Activated T-cell treated with anti-CD3 and anti-CD28 coated beads, Interleukin-2, amount 50 U/mL, for 72 hours (primary cell): ENCODE measurements around the gene FAM120C. TPM values are rescaled to one million over a fixed set of nuclear protein-coding genes. Genes with fewer than 3 reads are reported as not detected.

Experiments
- ATAC-seq, 2 donors: fragments of 150-1000 bp; cut with Tn5 transposase; replicated peaks in 1 of 2; 2 replicates each; pipeline ENCODE4 v1.10.0; 2021; ENCODE audit warnings: moderate library complexity in 2 of 2, mild to moderate bottlenecking in 1 of 2
- DNase-seq, 2 donors: peaks; one replicate each; pipeline ENCODE4 v3.0.0; 2021 to 2022; ENCODE audit warnings: mixed read lengths in 1 of 2
- H3K27ac Mint-ChIP-seq: one replicate; pipeline ENCODE4 v1.8.0; 2022; ENCODE audit warnings: mild to moderate bottlenecking, moderate library complexity, mixed read lengths
- H3K27me3 Mint-ChIP-seq: one replicate; pipeline ENCODE4 v1.8.0; 2022; ENCODE audit warnings: low read depth, mixed read lengths
- H3K36me3 Mint-ChIP-seq, 2 donors: one replicate each; pipeline ENCODE4 v1.8.0; 2022; ENCODE audit warnings: mixed read lengths in 2 of 2, mild to moderate bottlenecking in 1 of 2; ENCODE audit not compliant: insufficient read depth in 2 of 2
- H3K4me1 Mint-ChIP-seq: one replicate; pipeline ENCODE4 v1.8.0; 2022; ENCODE audit warnings: low read depth, mixed read lengths
- H3K4me3 Mint-ChIP-seq, 2 donors: one replicate each; pipeline ENCODE4 v1.8.0; 2022; ENCODE audit warnings: mild to moderate bottlenecking in 2 of 2, mixed read lengths in 2 of 2, moderate library complexity in 2 of 2
- H3K9me3 Mint-ChIP-seq, 2 donors: one replicate each; pipeline ENCODE4 v1.8.0; 2022; ENCODE audit warnings: mixed read lengths in 2 of 2
- total RNA-seq, 2 donors: library from RNA; stranded (reverse); gene quantifications; one replicate each; pipeline ENCODE4 v1.2.3, GENCODE V29; 2022

FAM120C gene
- total RNA-seq, 2 donors from 2014 or later: 9.9 to 10.5 TPM

DNA sequence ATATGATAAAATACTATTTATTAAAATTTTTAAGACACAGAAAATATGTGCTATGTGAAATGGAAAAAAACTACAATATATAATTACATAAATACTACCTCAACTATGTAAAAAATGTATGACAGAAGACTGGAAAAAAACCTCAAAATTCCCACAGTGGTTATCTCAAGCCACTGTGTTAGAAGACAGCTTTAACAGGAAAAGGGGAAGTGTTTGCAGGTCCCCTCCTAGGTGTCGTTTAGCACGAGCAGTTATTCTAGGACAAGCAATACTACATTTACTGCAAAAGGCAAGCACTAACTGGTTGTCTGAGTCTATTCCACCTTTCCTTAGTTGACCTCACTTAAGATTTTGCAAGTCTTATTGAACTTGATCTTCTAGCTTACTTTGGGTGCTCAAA is 93.9 kb downstream of the FAM120C start:
- no peak overlapping the region for H3K27ac Mint-ChIP-seq
- H3K9me3 Mint-ChIP-seq: no peaks in the 10 kb centered on the region
- no peak overlapping the region for H3K4me3 Mint-ChIP-seq
- DNase-seq (no peak), ATAC-seq (no peak)
- no peaks in the 10 kb centered on the region for H3K4me1 Mint-ChIP-seq
- H3K27me3 Mint-ChIP-seq: peaks cover 8% of the 10 kb centered on the region
- H3K36me3 Mint-ChIP-seq: no peaks in the 10 kb centered on the region

DNA sequence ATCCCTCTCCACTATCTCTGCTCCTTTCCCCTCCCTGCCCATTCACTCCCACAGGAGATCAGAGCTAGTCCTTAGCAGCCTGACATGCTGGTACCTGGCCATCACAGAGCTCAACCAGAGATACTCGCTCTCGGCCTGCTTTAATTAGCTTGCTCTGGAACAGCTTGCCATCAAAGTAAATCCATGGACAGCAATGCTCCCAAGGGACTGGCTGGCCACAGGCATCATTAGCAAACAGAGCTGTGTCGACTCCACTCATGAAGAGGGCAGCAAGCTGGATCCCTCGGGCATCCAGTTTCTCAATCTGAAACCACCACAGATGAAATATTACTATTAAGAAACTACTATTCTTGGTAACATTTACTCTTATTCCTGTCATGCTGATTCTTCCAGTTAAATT is 95.4 kb downstream of the FAM120C start:
- H3K27me3 Mint-ChIP-seq: peaks cover 8% of the 10 kb centered on the region
- no peaks in the 10 kb centered on the region for H3K36me3 Mint-ChIP-seq
- H3K4me3 Mint-ChIP-seq: no peak overlapping the region
- no peak overlapping the region for H3K27ac Mint-ChIP-seq
- ATAC-seq (no peak), DNase-seq (no peak)
- no peaks in the 10 kb centered on the region for H3K9me3 Mint-ChIP-seq
- no peaks in the 10 kb centered on the region for H3K4me1 Mint-ChIP-seq

DNA sequence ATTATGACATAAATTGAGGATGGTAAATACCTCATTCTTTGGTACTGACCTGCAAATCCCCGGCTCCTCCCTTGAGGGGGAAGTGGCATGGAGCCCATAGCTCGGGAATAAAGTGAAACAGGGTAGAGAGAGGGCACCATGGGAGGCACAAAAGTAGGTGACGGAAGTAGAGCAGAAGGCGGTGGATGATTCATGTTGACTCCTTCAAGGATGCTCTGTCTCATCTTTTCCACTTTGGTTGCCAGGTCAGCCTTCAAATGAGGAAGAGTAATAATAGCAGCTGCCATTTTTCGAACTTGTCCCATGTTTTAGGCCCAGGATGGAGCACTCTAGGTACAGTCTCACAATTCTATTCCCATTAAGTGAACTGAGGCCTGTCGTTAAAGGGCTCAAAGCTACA is 97.4 kb downstream of the FAM120C start:
- no peak for ATAC-seq
- peak overlapping the region; percentile 79 for H3K27ac Mint-ChIP-seq

DNA sequence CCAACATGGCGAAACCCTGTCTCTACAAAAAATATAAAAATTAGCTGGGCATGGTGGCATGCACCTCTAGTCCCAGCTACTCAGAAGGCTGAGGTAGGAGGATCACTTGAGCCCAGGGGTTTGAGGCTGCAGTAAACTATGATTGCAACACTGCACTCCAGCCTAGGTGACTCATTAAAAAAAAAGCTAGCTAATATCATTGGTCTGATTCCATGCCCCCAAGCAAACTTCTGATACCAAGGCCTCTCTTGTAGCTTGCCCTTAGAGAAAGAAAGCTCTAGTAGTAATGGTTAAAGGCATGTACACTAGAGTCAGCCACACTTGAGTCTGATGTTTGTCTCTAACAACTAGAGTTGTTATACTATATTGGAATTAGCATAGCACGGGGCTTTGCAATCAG is 106.2 kb downstream of the FAM120C start:
- Mint-ChIP-seq H3K27ac (no peak overlapping the region), H3K4me1 (no peaks in the 10 kb centered on the region), H3K36me3 (no peaks in the 10 kb centered on the region), H3K9me3 (no peaks in the 10 kb centered on the region), H3K4me3 (no peak overlapping the region), H3K27me3 (no peaks in the 10 kb centered on the region)
- no peak for ATAC-seq
- no peak for DNase-seq

More for the DNA sequence above, 97.4 kb downstream of the FAM120C start:
- no peaks in the 10 kb centered on the region for H3K27me3 Mint-ChIP-seq
- DNase-seq: no peak
- H3K4me1 Mint-ChIP-seq: no peaks in the 10 kb centered on the region
- no peaks in the 10 kb centered on the region for H3K9me3 Mint-ChIP-seq
- H3K4me3 Mint-ChIP-seq: no peak overlapping the region
- no peaks in the 10 kb centered on the region for H3K36me3 Mint-ChIP-seq

DNA sequence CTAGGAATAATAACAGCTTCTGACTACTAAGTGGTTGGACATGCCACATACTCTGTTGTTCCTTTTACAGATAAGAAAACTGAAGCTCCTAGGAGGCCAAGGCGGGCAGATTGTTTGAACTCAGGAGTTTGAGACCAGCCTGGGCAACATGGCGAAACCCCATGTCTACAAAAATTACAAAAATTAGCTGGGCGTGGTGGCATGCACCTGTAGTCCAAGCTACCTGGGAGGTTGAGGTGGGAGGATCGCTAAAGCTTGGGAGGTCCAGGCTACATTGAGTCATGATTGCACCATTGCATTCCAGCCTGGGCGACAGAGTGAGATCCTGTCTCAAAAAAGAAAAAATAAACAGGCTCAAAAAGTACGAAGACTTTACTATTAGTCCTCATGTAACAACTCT is 108.2 kb downstream of the FAM120C start:
- Mint-ChIP-seq H3K36me3 (no peaks in the 10 kb centered on the region), H3K4me3 (no peak overlapping the region), H3K27ac (no peak overlapping the region), H3K4me1 (no peaks in the 10 kb centered on the region), H3K27me3 (no peaks in the 10 kb centered on the region), H3K9me3 (no peaks in the 10 kb centered on the region)
- no peak for DNase-seq
- ATAC-seq: no peak

DNA sequence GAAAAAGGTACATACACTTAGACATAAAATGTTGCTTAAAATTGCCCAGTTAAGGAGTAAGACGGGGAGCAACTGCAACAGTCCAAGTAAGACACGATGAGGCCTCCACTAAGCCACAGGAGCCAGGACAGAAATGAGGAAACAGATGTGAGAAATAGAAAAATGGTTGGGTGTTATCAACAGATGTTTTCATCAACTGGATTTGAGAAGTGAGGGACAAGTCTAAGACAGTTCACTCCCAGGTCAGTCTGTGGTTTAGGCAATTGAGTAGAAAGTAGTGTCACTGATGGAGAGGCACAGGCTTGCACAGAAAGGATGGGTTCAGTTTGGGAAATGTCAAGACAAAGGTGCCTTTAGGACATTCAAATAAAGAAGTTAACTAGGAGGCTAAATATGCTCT is 115.3 kb downstream of the FAM120C start:
- Mint-ChIP-seq H3K27me3 (peaks cover 13% of the 10 kb centered on the region), H3K27ac (no peak overlapping the region), H3K36me3 (no peaks in the 10 kb centered on the region), H3K4me1 (no peaks in the 10 kb centered on the region), H3K9me3 (no peaks in the 10 kb centered on the region), H3K4me3 (no peak overlapping the region)
- ATAC-seq (no peak), DNase-seq (no peak)

DNA sequence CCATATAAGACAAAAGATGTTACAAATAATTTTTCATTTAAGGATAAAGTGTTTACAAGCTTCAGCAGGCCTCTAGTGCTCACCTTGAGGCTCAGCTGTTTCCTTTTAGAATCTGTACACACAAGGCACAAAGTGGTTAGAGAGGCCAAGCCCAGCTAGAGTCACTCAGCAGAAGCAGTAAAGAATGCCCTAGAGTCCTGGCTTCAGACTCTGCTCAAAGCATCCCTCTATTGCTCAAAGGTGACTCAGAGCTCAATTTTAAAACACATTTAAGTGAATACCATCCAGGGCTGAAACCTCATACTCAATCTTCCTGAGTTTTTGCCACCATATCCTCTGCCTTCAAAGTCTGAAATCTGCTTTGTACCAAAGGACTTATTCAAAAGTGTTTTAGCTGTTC is 116.2 kb downstream of the FAM120C start:
- DNase-seq: no peak
- H3K27me3 Mint-ChIP-seq: peaks cover 13% of the 10 kb centered on the region
- no peak overlapping the region for H3K27ac Mint-ChIP-seq
- H3K36me3 Mint-ChIP-seq: no peaks in the 10 kb centered on the region
- H3K4me1 Mint-ChIP-seq: no peaks in the 10 kb centered on the region
- H3K4me3 Mint-ChIP-seq: no peak overlapping the region
- ATAC-seq: no peak
- H3K9me3 Mint-ChIP-seq: no peaks in the 10 kb centered on the region

DNA sequence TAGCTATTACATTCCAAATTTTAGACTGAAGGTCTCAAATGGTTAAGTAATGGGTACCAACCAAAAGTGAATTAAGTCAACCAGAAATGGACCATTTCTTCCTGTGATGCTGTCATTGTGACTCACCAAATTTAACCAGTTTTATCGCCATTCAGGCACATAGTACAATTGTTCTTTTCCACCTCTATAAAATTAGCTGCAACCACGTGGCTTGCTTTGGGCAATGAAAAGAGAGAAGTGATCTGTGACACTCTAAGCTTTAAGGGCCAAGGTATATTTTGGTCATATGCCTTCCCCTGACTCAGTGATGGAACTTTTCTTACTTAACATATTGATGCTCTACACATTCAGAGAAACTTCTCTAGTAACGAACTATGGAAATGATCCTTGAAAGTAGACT is 118.5 kb downstream of the FAM120C start:
- no peaks in the 10 kb centered on the region for H3K36me3 Mint-ChIP-seq
- peaks cover 13% of the 10 kb centered on the region for H3K27me3 Mint-ChIP-seq
- ATAC-seq: no peak
- H3K4me3 Mint-ChIP-seq: no peak overlapping the region
- H3K9me3 Mint-ChIP-seq: no peaks in the 10 kb centered on the region
- no peak for DNase-seq
- H3K4me1 Mint-ChIP-seq: no peaks in the 10 kb centered on the region
- no peak overlapping the region for H3K27ac Mint-ChIP-seq

DNA sequence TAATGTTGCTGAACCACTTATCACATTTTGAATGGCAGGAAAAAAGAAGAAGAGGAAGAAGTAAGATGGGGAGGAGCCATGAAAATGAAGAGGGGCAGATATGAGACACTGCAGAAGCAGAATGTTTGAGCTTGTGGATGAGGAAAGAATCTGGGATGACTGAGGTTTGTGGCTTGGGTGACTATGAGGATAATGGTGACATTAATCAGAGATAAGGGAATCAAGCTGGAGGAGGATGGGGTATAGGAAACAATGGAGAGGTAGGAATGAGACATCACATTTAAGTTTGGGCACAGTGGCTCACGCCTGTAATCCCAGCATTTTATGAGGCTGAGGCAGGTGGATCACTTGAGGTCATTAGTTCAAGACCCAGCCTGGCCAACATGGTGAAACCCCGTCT is 119.7 kb downstream of the FAM120C start:
- ATAC-seq: no peak
- Mint-ChIP-seq H3K36me3 (no peaks in the 10 kb centered on the region), H3K4me3 (no peak overlapping the region), H3K4me1 (no peaks in the 10 kb centered on the region), H3K27me3 (peaks cover 13% of the 10 kb centered on the region), H3K9me3 (no peaks in the 10 kb centered on the region), H3K27ac (no peak overlapping the region)
- no peak for DNase-seq

DNA sequence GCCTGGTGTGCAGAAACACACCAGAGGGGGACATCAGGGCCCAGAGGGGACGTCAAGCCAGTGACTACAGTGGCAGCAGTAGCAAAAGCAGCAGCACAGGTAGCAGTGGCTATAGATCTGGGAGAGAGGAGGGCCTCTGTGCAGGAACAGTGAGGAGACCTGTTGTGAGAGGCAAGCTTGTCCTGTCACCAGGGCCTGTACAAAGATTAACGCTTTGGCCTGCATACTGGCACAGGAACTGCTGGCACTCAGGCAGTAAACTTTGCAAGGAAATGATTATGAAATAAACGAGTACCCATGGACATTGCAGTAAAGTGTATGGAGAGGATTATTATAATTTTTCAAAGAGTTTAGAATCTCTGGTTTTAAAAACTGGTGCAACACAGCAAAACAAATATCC is 133.3 kb downstream of the FAM120C start:
- no peak overlapping the region for H3K27ac Mint-ChIP-seq
- H3K27me3 Mint-ChIP-seq: peaks cover 5% of the 10 kb centered on the region
- ATAC-seq (no peak), DNase-seq (no peak)
- H3K9me3 Mint-ChIP-seq: no peaks in the 10 kb centered on the region
- peaks cover 8% of the 10 kb centered on the region for H3K4me1 Mint-ChIP-seq
- H3K36me3 Mint-ChIP-seq: no peaks in the 10 kb centered on the region
- H3K4me3 Mint-ChIP-seq: no peak overlapping the region

DNA sequence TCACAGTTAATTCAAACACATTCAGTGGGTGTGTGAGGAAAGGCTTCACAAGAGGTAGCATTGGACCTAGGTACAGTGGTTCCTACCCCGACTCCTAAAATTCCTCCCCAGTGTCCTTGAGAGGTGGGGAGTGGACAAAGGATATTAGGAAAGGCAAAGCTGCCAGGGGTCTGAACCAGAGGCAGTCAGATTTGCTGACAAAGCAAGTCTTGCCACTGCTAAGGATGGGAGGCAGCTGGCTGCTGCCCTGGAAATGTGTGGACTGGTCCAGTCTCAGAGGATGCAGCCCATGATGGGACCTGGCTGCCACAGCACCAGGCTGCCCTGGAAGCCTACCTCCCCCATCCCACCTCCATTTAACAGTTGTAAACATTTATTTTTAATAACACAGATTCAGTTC is 134.6 kb downstream of the FAM120C start:
- H3K9me3 Mint-ChIP-seq: no peaks in the 10 kb centered on the region
- H3K27me3 Mint-ChIP-seq: peaks cover 5% of the 10 kb centered on the region
- peaks cover 8% of the 10 kb centered on the region for H3K4me1 Mint-ChIP-seq
- H3K27ac Mint-ChIP-seq: no peak overlapping the region
- no peak for ATAC-seq
- DNase-seq: no peak
- peaks cover 0 to 2% of the 10 kb centered on the region in 2 donors for H3K36me3 Mint-ChIP-seq
- H3K4me3 Mint-ChIP-seq: no peak overlapping the region

DNA sequence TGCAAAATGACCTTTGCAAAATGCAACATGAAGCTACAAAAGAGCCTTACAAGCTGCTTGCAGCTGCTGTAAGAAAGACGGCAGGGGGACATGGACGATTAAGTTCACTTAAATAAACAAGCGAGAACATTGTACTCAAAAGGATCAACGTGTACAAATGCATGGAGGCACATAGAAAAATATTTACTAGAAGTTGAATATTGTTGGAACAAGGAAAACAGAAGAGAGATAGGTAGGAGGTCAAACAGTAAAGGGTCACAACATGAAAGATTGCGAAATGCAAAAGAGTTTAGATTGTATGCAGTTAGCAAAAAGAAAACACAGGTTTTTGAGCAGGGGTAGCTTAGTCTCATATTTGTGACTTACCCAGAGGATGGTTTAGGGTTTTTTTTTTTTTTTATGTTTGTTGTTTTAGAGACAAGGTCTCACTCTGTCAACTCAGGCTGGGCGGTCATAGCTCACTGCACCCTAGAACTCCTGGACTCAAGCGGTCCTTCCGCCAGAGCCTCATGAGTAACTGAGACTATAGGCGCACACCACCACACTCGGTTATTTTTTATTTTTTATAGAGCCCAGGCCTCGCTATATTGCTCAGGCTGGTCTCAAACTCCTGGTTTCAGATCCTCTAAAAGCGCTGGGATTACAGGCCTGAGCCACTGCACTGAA is 137.4 kb downstream of the FAM120C start:
- Mint-ChIP-seq H3K4me1 (peaks cover 16% of the 10 kb centered on the region), H3K27ac (peak overlapping the region; percentile 97), H3K4me3 (peak overlapping the region; percentile 86 to 99), H3K9me3 (no peaks in the 10 kb centered on the region), H3K27me3 (peaks cover 5% of the 10 kb centered on the region), H3K36me3 (peaks cover 2 to 5% of the 10 kb centered on the region in 2 donors)
- ATAC-seq: no peak
- DNase-seq: no peak

DNA sequence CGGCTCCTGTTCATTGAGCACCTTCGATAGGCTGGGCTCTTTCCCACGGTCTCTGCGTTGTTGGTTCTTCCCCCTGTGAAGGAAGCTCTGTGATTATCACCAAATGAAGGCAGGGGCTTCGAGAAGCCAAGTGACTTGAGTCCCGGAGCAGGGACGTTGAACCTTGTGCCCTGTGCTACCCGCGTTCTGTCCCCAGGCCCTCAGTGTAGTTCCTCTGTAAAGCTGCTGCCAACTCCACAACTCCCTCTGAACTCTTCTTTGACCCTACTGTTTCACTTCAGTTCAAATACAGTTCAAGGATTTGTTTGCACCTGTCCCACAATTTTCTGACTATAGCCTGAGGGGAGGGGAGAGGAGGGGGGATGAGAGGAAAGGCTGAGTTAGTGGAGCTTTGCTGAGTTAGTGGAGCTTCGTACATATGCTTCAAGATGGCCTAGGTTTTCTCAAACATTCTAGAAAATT is 138.1 kb downstream of the FAM120C start:
- Mint-ChIP-seq H3K27me3 (peaks cover 5% of the 10 kb centered on the region), H3K36me3 (peaks cover 6 to 9% of the 10 kb centered on the region in 2 donors), H3K9me3 (no peaks in the 10 kb centered on the region), H3K4me3 (peak overlapping the region; percentile 86 to 99), H3K4me1 (peaks cover 21% of the 10 kb centered on the region), H3K27ac (peak overlapping the region; percentile 97)
- DNase-seq: no peak
- no peak for ATAC-seq
